HG02884 (cell line): Measurements from ENCODE around the gene MAZ.
"Not testable (repeated sequence)": the region's sequence is repeated elsewhere in the genome, so short reads cannot be mapped to it uniquely, and the experiment has no call there.

ENCODE experiments used
- ATAC-seq: cut with Tn5 transposase; IDR thresholded peaks from one replicate; pipeline ENCODE4 v1.9.1; 2021; ENCODE audit warnings: mild to moderate bottlenecking, moderate library complexity; ENCODE audit not compliant: unreplicated experiment

MAZ gene

DNA sequence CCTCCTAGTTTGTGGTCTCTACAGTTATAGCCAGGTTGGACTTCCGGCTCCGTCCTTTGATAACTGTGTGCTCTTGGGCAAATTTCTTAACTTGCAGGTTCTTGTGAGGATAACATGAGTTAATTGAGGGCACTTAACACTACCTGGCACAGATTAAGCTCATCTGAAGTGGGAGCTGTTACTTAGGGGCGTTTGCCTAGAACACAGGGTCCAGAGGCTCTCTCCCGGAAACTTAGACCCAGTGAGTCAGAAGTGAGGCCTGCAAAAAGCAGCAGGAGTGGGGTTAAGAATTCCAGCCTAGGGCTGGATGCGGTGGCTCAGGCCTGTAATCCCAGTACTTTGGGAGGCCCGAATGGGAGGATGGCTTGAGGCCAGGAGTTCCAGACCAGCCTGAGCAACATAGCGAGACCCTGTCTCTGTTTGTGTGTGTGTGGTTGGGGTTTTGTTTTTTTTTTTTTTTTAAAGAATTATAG lies 15.3 kb downstream of the MAZ start:
- no peak for ATAC-seq

DNA sequence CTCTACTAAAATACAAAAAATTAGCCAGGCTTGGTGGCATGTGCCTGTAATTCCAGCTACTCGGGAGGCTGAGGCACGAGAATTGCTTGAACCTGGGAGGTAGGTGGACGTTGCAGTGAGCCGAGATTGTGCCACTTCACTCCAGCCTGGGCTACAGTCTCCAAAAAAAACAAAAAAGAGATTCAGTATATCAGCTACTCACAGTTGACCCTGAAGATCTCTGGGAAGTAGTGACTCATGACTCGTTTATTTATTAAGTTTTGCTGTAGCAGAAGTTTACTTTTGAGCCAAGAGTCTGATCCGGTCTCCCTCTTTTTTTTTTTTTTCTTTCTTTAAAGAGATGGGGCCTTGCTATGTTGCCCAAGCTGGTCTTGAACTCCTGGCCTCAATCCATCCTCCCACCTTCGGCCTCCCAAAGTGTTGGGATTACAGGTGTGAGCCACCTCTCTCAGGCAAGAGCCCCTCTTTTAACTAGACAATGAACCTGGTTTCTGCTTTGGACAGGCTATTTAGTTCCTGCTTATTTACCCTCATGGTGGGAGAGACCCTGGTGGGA lies 18.3 kb downstream of the MAZ start:
- ATAC-seq, result no peak

DNA sequence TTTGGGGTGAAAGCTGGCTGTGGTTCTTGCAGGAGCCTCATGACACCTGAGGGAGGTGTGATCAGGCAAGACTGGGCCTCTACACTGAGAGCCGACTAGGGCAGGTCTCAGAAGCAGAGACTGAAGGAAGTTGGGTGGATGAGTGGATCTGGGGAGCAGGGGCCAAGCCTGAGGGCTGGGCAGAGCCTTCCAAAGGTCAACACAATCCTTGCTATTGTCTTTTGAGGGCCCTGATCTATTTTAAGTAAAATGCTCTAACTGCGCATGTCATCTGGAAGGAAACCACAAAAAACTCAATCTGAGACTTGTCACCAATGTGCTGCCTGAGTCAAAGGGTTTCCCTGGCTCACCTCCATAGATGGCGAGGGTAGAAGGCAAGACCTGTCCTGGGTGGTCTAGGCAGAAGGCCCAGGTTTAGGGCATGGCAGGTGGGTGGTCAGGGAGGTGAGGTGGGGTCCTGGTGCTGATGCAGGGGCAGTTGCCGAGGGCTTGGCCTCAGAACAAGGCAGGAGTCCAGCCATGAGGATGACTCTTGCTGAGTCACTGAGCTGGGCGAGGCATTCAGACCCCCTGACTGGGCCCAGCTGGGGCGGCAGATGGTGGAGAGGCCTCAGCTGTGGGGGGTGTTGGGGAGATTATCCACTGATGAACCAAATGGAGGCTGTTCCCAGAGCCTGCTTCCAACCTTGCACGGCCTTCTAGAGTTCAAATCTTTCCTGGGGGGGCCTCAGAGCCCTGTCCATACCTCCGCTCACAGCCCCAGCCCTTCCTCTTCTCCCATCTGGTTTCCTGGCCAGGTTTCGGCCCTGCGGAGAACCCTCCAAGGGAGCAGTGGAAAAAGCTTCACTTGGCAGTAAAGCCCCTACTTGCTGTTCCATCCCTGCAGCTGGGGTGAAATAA lies 19.1 kb downstream of the MAZ start:
- no peak for ATAC-seq

DNA sequence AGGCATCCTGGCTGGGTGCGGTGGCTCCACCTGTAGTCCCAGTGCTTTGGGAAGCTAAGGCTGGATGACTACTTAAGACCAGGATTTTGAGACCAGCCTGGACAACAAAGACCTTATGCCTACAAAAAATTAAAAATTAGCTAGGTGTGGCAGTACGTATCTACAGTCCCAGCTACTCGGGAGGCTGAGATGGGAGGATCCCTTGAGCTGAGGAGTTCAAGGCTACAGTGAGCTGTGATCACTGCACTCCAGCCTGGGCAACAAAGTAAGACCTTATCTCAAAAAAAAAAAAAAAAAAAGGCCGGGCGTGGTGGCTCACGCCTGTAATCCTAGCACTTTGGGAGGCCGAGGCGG lies 20.0 kb downstream of the MAZ start:
- ATAC-seq, result no peak

DNA sequence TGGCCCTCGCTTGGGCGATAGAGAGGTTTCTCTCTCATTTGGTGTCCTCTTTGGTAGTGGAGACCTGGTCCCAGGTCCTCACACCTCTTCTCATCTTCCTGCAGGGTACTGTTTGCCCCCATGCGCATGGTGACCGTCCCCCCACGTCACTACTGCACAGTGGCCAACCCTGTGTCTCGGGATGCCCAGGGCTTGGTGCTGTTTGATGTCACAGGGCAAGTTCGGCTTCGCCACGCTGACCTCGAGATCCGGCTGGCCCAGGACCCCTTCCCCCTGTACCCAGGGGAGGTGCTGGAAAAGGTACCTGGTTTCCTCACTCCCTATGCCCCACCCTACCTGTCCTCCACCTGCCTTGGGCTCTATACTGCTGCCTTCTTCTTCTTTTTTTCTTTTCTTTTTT lies 24.4 kb downstream of the MAZ start:
- no peak for ATAC-seq

DNA sequence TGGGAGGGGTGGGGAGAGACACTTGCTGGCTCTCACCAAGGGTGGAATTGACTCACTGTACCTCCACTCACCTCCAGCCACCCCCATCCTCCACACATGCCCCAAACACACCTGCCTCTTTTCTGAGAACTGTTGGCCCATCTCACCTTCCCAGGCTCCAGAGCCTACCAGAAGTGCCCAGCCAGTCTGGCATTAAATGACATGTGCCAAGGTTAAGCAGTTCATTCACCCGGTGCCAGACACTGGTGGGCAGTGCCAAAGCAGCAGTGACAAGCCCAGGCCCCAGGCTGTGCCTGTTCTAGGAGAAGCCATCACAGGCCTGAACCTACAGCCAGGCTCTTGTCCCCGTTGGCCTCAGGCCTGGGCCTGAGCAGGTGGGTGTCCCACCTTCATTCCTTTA lies 25.2 kb downstream of the MAZ start:
- ATAC-seq, result no peak

DNA sequence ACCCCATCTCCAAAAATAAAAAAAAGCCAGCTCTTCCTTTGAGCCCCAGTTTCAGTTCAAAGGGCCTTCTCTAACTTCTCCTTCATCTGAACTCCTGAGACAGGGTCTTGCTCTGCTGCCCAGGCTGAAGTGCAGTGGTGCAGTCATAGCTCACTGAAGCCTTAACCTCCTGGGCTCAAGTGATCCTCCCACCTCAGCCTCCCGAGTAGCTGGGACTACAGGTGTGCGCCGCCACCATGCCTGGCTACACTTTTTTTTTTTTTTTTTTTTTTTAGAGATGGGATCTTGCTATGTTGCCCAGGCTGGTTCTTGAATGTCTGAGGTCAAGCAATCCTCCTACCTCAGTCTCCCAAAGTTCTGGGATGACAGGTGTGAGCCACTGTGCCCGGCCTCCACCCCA lies 26.9 kb downstream of the MAZ start:
- not testable (repeated sequence) for ATAC-seq

DNA sequence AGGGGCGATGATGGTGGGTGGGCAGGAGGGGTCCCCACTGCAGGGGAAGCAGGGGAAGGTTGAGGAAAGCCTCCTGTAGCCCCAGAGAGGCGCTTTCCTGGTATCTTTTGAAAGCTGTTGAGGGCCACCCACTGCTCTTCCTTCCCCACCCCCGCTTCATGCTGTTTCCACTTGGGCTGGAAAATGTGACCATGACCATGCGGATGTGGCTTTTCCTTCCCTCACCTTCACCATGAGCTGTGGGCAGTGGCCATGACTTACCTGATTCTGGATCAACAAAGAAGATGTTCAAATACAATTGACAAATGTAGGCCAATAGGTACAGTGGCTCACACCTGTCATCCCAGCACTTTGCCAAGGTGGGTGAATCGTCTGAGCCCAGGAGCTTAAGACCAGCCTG lies 27.8 kb downstream of the MAZ start:
- no peak for ATAC-seq

DNA sequence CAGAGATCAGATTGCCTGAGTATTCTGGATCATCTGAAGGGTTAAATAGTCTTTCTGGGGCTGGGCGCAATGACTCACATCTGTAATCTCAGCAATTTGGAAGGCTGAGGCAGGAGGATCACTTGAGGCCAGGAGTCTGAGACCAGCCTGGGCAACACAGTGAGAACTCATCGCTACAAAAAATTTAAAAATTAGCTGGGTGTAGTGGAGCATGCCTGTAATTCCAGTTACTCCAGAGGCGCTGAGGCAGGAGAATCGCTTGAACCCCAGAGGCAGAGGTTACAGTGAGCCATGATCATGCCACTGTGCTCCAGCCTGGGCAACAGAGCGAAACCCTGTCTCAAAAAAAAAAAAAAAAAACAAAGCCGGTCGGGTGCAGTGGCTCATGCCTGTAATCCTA lies 29.6 kb downstream of the MAZ start:
- no peak for ATAC-seq

DNA sequence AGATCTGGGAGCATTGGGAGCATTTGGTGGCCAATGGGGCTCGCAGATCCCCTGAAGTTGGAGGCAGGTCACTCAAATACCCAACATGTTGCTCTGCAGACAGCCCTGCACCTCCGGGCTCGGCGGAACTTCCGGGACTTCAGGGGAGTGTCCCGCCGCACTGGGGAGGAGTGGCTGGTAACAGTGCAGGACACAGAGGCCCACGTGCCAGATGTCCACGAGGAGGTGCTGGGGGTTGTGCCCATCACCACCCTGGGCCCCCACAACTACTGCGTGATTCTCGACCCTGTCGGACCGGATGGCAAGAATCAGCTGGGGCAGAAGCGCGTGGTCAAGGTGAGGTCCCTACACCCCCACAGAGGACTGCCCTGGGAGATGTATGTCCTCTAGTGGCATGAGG lies 30.3 kb downstream of the MAZ start:
- no peak for ATAC-seq

DNA sequence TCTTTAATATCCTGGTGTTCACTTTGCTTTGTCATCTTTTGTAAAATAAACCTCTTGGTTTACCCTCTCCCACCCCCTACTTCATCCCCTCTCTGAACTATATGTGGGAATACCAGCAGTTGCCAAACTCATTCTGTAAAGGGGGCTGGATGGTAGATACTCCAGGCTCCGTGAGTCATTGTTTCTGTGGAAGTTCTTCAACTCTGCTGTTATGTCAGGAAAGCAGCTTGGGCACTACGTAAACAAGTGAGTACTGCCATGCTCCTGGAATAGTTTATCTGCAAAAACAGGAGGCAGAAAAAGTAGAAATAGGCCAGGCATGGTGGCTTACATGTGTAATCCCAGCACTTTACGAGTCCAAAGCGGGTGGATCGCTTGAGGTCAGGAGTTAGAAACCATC lies 31.5 kb downstream of the MAZ start:
- ATAC-seq, result no peak

DNA sequence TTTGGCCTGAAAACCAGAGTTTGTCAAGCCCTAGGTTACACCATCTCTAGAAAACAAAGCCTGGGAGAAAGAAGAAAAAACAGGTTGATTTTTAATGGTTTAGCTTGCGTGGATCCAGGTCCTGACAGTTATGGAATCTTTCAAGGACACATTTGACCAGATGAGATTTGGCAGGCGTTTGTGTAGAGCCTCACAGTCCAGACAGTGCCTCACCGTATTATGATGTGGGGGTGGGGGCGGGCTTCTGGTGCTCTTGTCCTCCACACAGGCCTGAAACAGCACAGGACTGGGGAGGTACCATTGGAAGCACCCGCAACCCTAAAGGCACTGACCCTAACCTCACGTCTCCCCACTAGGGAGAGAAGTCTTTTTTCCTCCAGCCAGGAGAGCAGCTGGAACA lies 33.5 kb downstream of the MAZ start:
- no peak for ATAC-seq

DNA sequence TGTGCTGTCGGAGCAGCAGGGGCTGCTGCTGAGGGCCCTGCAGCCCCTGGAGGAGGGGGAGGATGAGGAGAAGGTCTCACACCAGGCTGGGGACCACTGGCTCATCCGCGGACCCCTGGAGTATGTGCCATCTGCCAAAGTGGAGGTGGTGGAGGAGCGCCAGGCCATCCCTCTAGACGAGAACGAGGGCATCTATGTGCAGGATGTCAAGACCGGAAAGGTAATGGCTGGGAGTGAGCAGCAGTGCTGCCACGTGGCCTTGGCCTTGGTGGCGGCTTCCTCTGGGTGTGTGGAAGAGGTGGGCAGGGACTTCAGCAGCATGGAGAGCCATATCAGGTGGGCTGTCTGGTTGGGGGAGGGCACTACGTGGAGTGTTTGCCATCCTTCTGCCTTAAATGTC lies 33.9 kb downstream of the MAZ start:
- ATAC-seq, result no peak

DNA sequence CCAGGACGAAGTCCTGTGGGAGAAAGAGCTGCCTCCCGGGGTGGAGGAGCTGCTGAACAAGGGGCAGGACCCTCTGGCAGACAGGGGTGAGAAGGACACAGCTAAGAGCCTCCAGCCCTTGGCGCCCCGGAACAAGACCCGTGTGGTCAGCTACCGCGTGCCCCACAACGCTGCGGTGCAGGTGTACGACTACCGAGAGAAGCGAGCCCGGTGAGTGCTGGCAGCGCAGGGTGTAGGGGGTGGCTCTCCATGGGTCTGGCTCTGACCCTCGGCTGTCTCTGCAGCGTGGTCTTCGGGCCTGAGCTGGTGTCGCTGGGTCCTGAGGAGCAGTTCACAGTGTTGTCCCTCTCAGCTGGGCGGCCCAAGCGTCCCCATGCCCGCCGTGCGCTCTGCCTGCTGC lies 35.3 kb downstream of the MAZ start:
- no peak for ATAC-seq

DNA sequence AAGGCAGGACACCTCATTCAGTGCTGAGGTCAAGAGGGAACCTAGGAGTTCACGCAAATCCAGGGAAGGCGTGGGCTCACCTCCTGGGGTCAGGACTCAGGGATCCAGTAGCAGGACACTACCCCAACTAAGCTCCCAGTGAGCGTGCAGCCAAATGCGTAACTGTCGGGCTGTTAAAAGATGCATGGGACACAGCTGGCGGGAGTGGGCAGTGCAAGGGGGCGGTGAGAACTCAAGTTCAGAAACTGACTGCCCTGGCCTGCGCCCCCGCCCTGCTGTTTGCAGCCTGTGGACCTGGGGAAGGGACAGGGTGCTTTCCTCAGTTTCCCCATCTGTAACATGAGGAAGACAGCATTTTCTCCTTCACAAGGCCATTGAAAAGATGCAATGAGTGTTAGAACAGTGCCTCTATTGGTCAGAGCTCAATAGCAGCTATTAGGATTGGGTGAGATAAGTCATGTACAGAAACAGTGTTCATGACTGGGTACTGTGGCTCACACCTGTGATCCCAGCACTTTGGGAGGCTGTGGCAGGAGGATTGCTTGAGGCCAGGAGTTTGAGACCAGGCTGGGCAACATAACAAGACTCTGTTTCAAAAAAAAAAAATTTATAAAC lies 36.5 kb downstream of the MAZ start:
- no peak for ATAC-seq

DNA sequence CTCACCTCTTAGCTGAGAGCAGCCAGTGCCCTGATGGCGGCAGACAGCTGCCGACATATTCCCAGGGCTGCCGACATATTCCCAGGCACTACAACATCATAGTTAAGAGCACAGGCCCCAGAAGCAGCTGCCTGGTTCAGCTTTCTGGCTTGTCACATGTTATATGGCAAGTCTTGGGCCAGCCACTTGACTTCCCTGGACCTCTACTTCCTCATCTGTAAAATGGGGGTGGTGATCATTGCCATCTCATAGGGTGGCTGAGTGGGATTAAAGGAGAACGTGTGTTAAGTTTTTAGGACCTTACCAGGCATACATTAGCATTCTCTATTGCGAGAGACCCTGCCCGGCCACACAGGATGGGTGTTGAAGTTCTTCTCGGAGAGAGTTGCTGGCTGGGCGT lies 37.6 kb downstream of the MAZ start:
- no peak for ATAC-seq

DNA sequence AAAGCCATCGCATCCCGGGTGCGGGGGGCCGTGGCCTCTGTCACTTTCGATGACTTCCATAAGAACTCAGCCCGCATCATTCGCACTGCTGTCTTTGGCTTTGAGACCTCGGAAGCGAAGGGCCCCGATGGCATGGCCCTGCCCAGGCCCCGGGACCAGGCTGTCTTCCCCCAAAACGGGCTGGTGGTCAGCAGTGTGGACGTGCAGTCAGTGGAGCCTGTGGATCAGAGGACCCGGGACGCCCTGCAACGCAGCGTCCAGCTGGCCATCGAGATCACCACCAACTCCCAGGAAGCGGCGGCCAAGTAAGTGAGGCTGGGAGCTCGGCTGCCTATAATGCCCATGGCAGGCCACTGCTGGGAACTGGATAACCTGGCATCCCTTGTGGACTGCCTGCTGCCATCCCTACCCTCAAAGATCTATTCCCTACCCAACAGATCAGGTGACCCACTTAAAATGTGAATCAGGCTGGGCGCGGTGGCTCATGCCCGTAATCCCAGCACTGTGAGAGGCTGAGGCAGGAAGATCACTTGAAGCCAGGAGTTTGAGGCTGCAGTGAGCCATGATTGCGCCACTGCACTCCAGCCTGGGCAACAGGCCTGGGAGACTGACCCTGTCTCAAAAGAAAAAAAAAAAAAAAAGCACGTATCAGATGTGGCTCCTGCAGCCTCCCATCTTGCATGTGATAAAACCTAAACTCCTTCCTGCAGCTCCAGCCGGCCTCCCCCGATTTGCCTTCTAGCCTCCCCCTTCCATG lies 38.4 kb downstream of the MAZ start:
- ATAC-seq, result no peak

DNA sequence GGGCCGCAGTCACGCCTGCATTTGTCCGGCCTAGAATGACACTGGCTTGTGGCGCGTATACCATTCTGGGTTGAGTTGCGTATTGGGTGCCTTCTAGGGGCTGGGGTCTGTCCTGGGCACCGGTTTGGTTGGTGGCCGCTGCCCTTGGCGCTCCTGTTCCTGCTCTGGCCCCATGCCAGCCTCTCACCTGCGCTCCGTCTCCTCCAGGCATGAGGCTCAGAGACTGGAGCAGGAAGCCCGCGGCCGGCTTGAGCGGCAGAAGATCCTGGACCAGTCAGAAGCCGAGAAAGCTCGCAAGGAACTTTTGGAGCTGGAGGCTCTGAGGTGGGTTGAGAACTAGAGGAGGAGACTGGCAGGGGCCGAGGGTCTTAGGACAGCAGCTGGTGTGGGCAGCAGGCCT lies 39.3 kb downstream of the MAZ start:
- no peak for ATAC-seq

DNA sequence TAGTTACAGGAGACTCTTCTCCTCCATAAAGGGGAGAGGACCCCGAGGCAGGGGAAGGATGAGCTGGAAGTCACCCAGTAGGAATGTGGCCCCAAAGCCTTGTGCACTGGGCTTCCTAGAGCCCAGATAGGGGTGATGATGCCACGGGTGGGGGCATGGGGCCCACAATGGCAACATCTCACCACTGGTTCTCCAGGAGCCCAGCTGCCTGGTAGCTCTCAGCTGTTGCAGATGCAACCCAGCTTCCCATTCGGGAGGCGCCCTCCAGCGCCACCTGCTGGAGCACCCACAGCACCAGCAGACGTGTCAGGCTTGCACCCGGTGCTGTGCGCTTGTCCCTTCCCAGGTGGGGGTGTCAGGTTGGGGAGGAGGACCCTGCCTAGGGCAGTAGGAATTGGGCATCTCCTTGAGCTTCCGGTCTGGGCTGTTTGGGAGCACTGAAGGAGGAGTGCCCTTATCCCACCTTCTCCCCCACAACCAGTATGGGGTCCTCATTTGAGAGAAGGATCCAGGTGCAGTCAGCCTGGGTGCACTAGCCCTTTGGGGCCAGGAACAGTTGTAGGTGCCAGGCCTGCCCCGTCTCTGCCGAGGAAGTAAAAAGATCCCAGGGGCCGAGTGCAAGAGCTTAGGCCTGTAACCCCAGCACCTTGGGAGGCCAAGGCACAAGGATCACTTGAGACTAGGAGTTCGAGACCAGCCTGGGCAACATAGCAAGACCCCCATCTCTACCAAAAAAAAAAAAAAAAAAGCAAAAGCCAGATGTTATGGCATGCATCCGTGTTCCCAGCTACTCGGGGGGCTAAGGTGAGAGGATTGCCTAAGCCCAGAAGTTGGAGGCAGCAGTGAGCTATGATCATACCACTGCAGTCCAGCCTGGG lies 42.3 kb downstream of the MAZ start:
- no peak for ATAC-seq

DNA sequence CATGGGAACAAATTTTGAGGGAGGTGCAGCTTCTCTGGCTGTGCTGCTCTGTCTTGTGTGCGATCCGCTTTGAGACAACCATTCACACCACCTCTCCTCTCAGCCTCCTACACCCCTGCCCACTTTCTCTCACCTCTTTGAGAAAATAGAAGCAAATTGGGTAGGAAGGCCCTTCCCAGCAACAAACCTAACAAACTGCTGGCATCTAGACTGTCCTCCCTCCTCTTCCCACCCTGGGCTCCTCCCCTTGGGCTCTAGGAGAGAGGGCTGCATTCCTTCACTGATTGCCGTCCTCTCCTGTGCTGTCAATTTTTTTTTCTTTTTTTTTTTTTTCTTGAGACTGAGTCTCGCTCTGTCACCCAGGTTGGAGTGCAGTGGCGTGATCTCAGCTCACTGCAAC lies 43.2 kb downstream of the MAZ start:
- no peak for ATAC-seq

DNA sequence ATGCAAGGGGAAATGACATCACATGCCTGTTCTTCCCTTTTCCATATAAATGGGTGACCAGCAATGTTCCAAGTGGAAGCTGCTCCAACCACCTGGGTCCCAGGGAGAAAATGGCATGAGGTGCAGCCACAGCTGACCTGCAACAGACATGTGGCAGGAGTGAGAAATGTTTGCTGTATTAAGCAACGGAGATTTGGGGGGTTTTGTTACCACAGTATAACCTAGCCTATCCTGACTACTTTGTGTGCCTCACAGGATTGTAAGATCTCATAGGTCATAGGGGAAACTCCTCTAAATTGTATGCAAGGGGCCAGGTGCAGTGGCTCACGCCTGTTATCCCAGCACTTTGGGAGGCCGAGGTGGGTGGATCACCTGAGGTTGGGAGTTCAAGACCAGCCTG lies 44.7 kb downstream of the MAZ start:
- ATAC-seq, result no peak
